ENCODE measurements around the gene HMCN2. TPM values are rescaled to one million over a fixed set of nuclear protein-coding genes. Genes with fewer than 3 reads are reported as not detected.

Gene HMCN2
- total RNA-seq, 4 donors from 2014 or later: 24.8 to 61.7 (median 36.1) TPM

- peaks cover 0 to 2% (median 0%) of the 10 kb centered on the region in 4 donors for H3K4me1 ChIP-seq
- TF ChIP-seq POLR2A (IDR thresholded peaks at IDR 0.05): no peak
- TF ChIP-seq CTCF (IDR thresholded peaks at IDR 0.05): no peak
- no peaks in the 10 kb centered on the region for H3K9me3 ChIP-seq
- no peak for DNase-seq
- H3K4me3 ChIP-seq: no peak overlapping the region
- H3K27ac ChIP-seq: no peak overlapping the region
- H3K27me3 ChIP-seq: no peaks in the 10 kb centered on the region
- H3K36me3 ChIP-seq: peaks cover 0 to 36% (median 0%) of the 10 kb centered on the region in 3 donors
Observed at GRCh38 chr9:130458804-130459067, 193.2 kb downstream of the HMCN2 start.

- H3K36me3 ChIP-seq: peaks cover 0 to 40% (median 0%) of the 10 kb centered on the region in 3 donors
Observed at GRCh38 chr9:130459151-130459550, 193.6 kb downstream of the HMCN2 start.

GRCh38 chr9:130459941-130460669, 194.5 kb downstream of the HMCN2 start:
- Histone ChIP-seq H3K9me3 (no peaks in the 10 kb centered on the region), H3K27me3 (no peaks in the 10 kb centered on the region), H3K4me1 (no peaks in the 10 kb centered on the region), H3K4me3 (no peak overlapping the region), H3K27ac (no peak overlapping the region), H3K36me3 (peaks cover 0 to 42% (median 0%) of the 10 kb centered on the region in 3 donors)
- DNase-seq: no peak
- TF ChIP-seq POLR2A (IDR thresholded peaks at IDR 0.05): no peak
- no peak for TF ChIP-seq CTCF (IDR thresholded peaks at IDR 0.05)

More at GRCh38 chr9:130459151-130459550, 193.6 kb downstream of the HMCN2 start:
- Histone ChIP-seq H3K4me3 (no peak overlapping the region), H3K9me3 (no peaks in the 10 kb centered on the region), H3K27me3 (no peaks in the 10 kb centered on the region), H3K27ac (no peak overlapping the region), H3K4me1 (no peaks in the 10 kb centered on the region)
- TF ChIP-seq POLR2A (IDR thresholded peaks at IDR 0.05) (no peak), CTCF (IDR thresholded peaks at IDR 0.05) (no peak)
- DNase-seq: no peak

GRCh38 chr9:130461218-130461630, 195.7 kb downstream of the HMCN2 start:
- TF ChIP-seq CTCF (IDR thresholded peaks at IDR 0.05) (peak; percentile 55 to 87 (median 81)), POLR2A (IDR thresholded peaks at IDR 0.05) (no peak)
- Histone ChIP-seq H3K4me3 (no peak overlapping the region), H3K36me3 (peaks cover 0 to 51% (median 0%) of the 10 kb centered on the region in 3 donors), H3K27ac (no peak overlapping the region), H3K4me1 (no peaks in the 10 kb centered on the region), H3K9me3 (no peaks in the 10 kb centered on the region), H3K27me3 (no peaks in the 10 kb centered on the region)
- peak; percentile 58 to 80 (median 76) for DNase-seq

- no peak overlapping the region for H3K27ac ChIP-seq
- no peaks in the 10 kb centered on the region for H3K9me3 ChIP-seq
- H3K36me3 ChIP-seq: peaks cover 0 to 57% (median 0%) of the 10 kb centered on the region in 3 donors
- H3K27me3 ChIP-seq: no peaks in the 10 kb centered on the region
- H3K4me3 ChIP-seq: no peak overlapping the region
- no peaks in the 10 kb centered on the region for H3K4me1 ChIP-seq
- DNase-seq: no peak
- no peak for TF ChIP-seq CTCF (IDR thresholded peaks at IDR 0.05)
- no peak for TF ChIP-seq POLR2A (IDR thresholded peaks at IDR 0.05)
Observed at GRCh38 chr9:130461731-130462130, 196.2 kb downstream of the HMCN2 start.
